Activated B cell treated with CpG ODN at 0.5 μM for 24 hours (primary cell): Measurements from ENCODE around the gene GMIP. TPM values are rescaled to one million over a fixed set of nuclear protein-coding genes. Genes with fewer than 3 reads are reported as not detected.
A peak's percentile ranks its signal among the peaks of the same experiment; 100 is the strongest.

Experiments
- ATAC-seq: fragments of 200-7000 bp; cut with Tn5 transposase; one replicate; pipeline ENCODE4 v1.10.0; 2021; ENCODE audit warnings: low read depth, mild to moderate bottlenecking, moderate library complexity
- CTCF ChIA-PET: fragments of 350-600 bp; sonication (Branson Sonifier 250); formaldehyde crosslinking; loops from one replicate; lab custom pipeline; 2021; ENCODE audit warnings: antibody characterized with exemption; lab: Charles Lee
- POLR2A ChIA-PET: fragments of 350-600 bp; sonication (Branson Sonifier 250); formaldehyde crosslinking; loops from one replicate; lab custom pipeline; 2021; ENCODE audit warnings: antibody characterized with exemption; lab: Charles Lee
- DNase-seq: peaks from one replicate; pipeline ENCODE4 v3.0.0; 2022
- H3K27ac Mint-ChIP-seq: one replicate; pipeline ENCODE4 v1.8.0; 2020; ENCODE audit warnings: mixed read lengths
- H3K27me3 Mint-ChIP-seq: one replicate; pipeline ENCODE4 v1.8.0; 2021; ENCODE audit warnings: mixed read lengths
- H3K36me3 Mint-ChIP-seq: one replicate; pipeline ENCODE4 v1.8.0; 2021; ENCODE audit warnings: low read depth, mixed read lengths
- H3K4me1 Mint-ChIP-seq: one replicate; pipeline ENCODE4 v1.8.0; 2021; ENCODE audit warnings: mixed read lengths
- H3K4me3 Mint-ChIP-seq: one replicate; pipeline ENCODE4 v1.8.0; 2020; ENCODE audit warnings: mild to moderate bottlenecking, mixed read lengths
- H3K9me3 Mint-ChIP-seq: one replicate; pipeline ENCODE4 v1.8.0; 2020; ENCODE audit warnings: mixed read lengths
- intact Hi-C: fragments of 100-400 bp; cut with micrococcal nuclease; formaldehyde crosslinking; loops from one replicate; pipeline ENCODE4 v1.15.1; 2024
- total RNA-seq: library from RNA; stranded (reverse); gene quantifications from 2 replicates; pipeline ENCODE4 v1.2.3, GENCODE V29; 2022
- TF ChIP-seq, protein P1 (sequence below): fragments of 200-600 bp; IDR thresholded peaks from one replicate; pipeline ENCODE4 v1.8.0; 2022; ENCODE audit warnings: antibody characterized with exemption, mild to moderate bottlenecking

GMIP gene
- total RNA-seq, 1 donor from 2014 or later = 129 TPM

DNA sequence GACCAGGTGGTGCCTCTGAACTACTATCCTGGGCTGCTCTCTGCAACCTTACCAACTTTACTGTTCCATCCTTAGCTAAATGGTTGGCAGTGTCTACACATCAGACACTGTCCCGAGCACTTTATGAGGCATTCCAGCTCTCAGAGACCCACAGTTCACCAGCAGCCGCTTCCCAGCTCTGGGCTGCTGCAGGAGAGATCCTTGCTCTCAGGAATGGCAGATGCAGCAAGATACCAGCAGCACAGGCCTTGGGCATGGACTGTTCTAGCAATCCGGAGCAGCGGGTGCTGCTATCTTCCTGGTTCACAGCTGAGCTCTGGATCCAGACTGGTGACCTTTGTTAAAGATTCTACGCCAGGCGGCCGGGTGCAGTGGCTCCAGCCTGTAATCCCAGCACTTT lies 12.1 kb downstream of the GMIP start:
- Mint-ChIP-seq H3K27ac (no peak overlapping the region), H3K4me1 (peaks cover 23% of the 10 kb centered on the region), H3K4me3 (no peak overlapping the region), H3K27me3 (no peaks in the 10 kb centered on the region), H3K9me3 (no peaks in the 10 kb centered on the region), H3K36me3 (peaks cover 66% of the 10 kb centered on the region)
- POLR2A ChIA-PET = interaction anchor here (0.6 to 1.3 kb wide), 3 partner anchors 12 to 37 kb away, joined by 3 to 4 read pairs (median 4); partner anchors contain the start of genes PBX4 and ZNF101
- intact Hi-C loops = no loop called here
- no peak for ATAC-seq
- CTCF ChIA-PET = no interaction called here
- DNase-seq = no peak
- TF ChIP-seq, protein P1, sequence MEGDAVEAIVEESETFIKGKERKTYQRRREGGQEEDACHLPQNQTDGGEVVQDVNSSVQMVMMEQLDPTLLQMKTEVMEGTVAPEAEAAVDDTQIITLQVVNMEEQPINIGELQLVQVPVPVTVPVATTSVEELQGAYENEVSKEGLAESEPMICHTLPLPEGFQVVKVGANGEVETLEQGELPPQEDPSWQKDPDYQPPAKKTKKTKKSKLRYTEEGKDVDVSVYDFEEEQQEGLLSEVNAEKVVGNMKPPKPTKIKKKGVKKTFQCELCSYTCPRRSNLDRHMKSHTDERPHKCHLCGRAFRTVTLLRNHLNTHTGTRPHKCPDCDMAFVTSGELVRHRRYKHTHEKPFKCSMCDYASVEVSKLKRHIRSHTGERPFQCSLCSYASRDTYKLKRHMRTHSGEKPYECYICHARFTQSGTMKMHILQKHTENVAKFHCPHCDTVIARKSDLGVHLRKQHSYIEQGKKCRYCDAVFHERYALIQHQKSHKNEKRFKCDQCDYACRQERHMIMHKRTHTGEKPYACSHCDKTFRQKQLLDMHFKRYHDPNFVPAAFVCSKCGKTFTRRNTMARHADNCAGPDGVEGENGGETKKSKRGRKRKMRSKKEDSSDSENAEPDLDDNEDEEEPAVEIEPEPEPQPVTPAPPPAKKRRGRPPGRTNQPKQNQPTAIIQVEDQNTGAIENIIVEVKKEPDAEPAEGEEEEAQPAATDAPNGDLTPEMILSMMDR = no peak

DNA sequence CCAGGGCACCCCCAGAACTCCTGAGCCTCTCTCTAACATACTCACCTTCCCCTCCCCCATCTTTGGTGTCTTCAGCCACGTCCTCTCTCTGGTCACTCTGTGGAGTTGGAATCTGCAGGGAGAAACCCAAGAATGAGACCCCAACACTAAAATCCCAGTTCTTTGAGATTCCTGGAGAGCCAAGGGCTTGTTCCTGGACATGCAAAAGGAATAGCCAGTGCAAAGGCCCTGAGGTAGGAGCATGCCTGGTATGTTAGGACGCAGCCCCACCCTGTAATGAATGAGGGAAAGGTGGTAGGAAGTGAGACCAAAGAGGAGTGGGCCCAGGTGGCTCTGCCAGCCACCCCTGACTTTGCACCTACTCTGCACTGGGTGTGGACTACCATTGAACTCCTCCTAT lies 13.0 kb downstream of the GMIP start:
- intact Hi-C loops = no loop called here
- DNase-seq (no peak), ATAC-seq (no peak)
- Mint-ChIP-seq H3K9me3 (no peaks in the 10 kb centered on the region), H3K27me3 (no peaks in the 10 kb centered on the region), H3K4me1 (peaks cover 23% of the 10 kb centered on the region), H3K4me3 (peak overlapping the region; percentile 15), H3K36me3 (peaks cover 62% of the 10 kb centered on the region), H3K27ac (no peak overlapping the region)
- CTCF ChIA-PET = no interaction called here
- POLR2A ChIA-PET = interaction anchor here (1.0 to 1.3 kb wide), 2 partner anchors 11 to 32 kb away, joined by 3 to 4 read pairs; partner anchors contain the start of gene PBX4
- TF ChIP-seq, protein P1 = no peak

DNA sequence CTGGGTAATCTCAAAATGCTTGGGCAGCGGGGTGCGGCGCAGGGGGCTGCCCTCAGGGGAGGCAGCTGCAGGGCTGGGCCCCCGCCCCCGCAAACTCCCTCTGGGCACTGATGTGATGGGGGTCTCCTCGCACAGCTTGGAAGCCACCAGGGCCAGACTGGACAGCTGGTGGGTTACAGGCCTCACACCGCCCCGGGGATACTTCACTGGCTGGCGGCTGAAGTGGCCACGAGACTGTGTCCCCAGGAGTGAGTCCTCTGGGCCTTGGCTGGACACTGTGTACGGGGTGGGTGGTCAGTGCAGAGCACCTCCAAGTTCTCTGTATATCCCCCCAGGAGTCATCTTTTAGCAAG lies 13.4 kb downstream of the GMIP start:
- ATAC-seq = no peak
- Mint-ChIP-seq H3K27ac (no peak overlapping the region), H3K36me3 (peaks cover 58% of the 10 kb centered on the region), H3K27me3 (no peaks in the 10 kb centered on the region), H3K4me3 (peak overlapping the region; percentile 15), H3K9me3 (no peaks in the 10 kb centered on the region), H3K4me1 (peaks cover 23% of the 10 kb centered on the region)
- DNase-seq = no peak
- intact Hi-C loops = no loop called here
- CTCF ChIA-PET = no interaction called here
- POLR2A ChIA-PET = no interaction called here
- TF ChIP-seq, protein P1 = no peak

DNA sequence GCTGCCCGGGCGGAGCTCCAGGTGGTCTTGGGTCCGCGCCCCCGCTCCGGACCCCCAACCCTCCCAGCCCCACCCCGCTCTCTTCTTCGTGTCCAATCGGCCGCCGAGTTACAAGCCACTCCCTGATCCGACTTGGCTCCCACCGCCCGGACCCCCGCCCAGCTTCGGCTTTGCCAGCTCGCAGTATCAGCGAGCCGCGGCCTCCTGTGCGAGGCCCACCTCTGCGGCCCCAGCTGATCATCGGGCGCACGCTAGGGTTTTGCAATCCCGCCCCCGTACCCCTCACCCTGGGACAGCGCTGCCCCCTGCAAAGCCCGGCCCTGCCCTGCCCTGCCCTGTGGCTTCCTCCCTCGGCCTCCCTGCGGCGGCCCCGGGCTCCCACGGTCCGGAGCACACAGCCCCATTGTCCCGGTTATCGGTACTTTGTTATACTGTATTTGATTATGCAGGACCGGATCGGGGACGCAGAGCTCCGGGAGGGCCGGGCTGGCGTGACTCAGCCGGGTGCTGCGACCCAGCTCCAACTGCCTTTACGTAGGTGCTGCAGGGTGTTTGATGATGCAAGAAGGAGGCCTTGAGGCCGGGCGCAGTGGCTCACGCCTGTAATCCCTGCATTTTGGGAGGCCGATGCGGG lies 14.8 kb downstream of the GMIP start:
- ATAC-seq = peak; percentile 35
- Mint-ChIP-seq H3K27ac (peak overlapping the region; percentile 80), H3K27me3 (no peaks in the 10 kb centered on the region), H3K4me1 (peaks cover 24% of the 10 kb centered on the region), H3K9me3 (no peaks in the 10 kb centered on the region), H3K36me3 (peaks cover 54% of the 10 kb centered on the region), H3K4me3 (peak overlapping the region; percentile 80)
- CTCF ChIA-PET = interaction anchor here (0.6 to 1.5 kb wide), 3 partner anchors 15 to 331 kb away, joined by 3 to 4 read pairs (median 4); partner anchors contain the start of gene GMIP
- POLR2A ChIA-PET = interaction anchor here (0.6 to 2.0 kb wide), 19 partner anchors 8 to 423 kb away, joined by 3 to 11 read pairs (median 5); partner anchors contain the start of genes ATP13A1, GMIP, ZNF101 and ZNF14
- TF ChIP-seq, protein P1 = no peak
- intact Hi-C loops = loop anchor here (1.0 kb wide), 2 partner anchors 10 to 15 kb away; partner anchors contain the start of genes GMIP and PBX4
- DNase-seq = peak; percentile 47
